Gastroesophageal sphincter (tissue), 4 donors: ENCODE measurements around the gene PSMC4. TPM values are rescaled to one million over a fixed set of nuclear protein-coding genes. Genes with fewer than 3 reads are reported as not detected.

Source experiments
- ATAC-seq: fragments of 150-250 bp; one replicate; pipeline ENCODE4 v1.9.1; 2016; ENCODE audit warnings: mild to moderate bottlenecking, moderate library complexity
- H3K27ac ChIP-seq, 4 donors: fragments of 200-600 bp; sonication (generic) in 3 of 4; 1 replicate in 3 of 4; 2 replicates in 1 of 4; pipeline ENCODE4 v1.5.1; 2016 to 2019
- H3K27me3 ChIP-seq: fragments of 200-600 bp; sonication (generic); one replicate; pipeline ENCODE4 v1.5.1; 2019
- H3K36me3 ChIP-seq, 2 donors: fragments of 200-600 bp; sonication (generic); one replicate each; pipeline ENCODE4 v1.5.1; 2019; ENCODE audit warnings: control low read depth in 1 of 2
- H3K4me1 ChIP-seq, 3 donors: fragments of 200-600 bp; sonication (generic); 1 replicate in 2 of 3; 2 replicates in 1 of 3; pipeline ENCODE4 v1.5.1; 2016 to 2019; ENCODE audit warnings: control low read depth in 2 of 3
- H3K4me3 ChIP-seq, 2 donors: fragments of 200-600 bp; sonication (generic); one replicate each; pipeline ENCODE4 v1.5.1; 2019; ENCODE audit warnings: mild to moderate bottlenecking in 1 of 2, moderate library complexity in 1 of 2
- H3K9me3 ChIP-seq, 3 donors: fragments of 200-600 bp; sonication (generic); one replicate each; pipeline ENCODE4 v1.5.1; 2017 to 2019; ENCODE audit warnings: control low read depth in 2 of 3
- EP300 ChIP-seq: sonication (generic); formaldehyde crosslinking; IDR thresholded peaks from one replicate; pipeline ENCODE4 v1.6.1; 2017; ENCODE audit warnings: antibody characterized with exemption, mild to moderate bottlenecking
- POLR2A ChIP-seq, 2 donors: fragments of 450-650 bp; IDR thresholded peaks; one replicate each; pipeline ENCODE4 v1.6.1; 2017; ENCODE audit warnings: antibody characterized with exemption in 2 of 2, mild to moderate bottlenecking in 2 of 2, moderate library complexity in 1 of 2
- POLR2AphosphoS5 ChIP-seq: sonication (generic); formaldehyde crosslinking; IDR thresholded peaks from one replicate; pipeline ENCODE4 v1.6.1; 2017; ENCODE audit warnings: antibody characterized with exemption
- WGBS, 2 donors: methylation state at CpG; one replicate each; pipeline ENCODE4 v1.1.5; 2018; ENCODE audit warnings: low coverage in 1 of 2; 5-methylcytosine and 5-hydroxymethylcytosine counted together
- total RNA-seq, 4 donors: library from RNA; depleted of rRNA; stranded (reverse); fragments of >200 nt; gene quantifications; one replicate each; pipeline ENCODE4 v1.1.0, GENCODE V29; 2016
- TF ChIP-seq, protein P1 (sequence below), 4 experiments: fragments of 200-600 bp in 2 of 4; fragments of 450-650 bp in 2 of 4; sonication (generic) in 1 of 4; IDR thresholded peaks; one replicate each; pipeline ENCODE4 v1.5.1; 2017 to 2019; ENCODE audit warnings: antibody characterized with exemption in 4 of 4, mild to moderate bottlenecking in 2 of 4, moderate library complexity in 2 of 4

The PSMC4 gene
- total RNA-seq, 4 donors from 2014 or later: 75.2 to 104 (median 94.7) TPM

DNA sequence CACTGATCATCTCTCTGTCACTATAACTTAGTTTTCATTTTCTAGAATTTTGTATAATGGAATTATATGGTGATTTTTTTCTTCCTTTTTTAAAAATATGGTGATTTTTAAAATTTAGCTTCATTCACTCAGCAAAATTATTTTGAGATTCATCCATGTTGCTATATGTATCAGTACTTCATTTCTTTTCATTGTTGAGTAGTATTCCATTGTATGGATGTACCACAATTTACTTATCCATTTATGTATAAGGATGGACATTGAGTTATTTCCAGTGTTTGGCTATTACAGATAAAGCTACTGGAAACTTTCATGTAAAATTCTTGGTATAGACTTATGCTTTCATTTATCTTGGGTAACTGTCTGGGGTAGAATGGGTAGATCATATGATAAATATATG, 38.7 kb downstream of the PSMC4 start:
- Histone ChIP-seq H3K27me3 (no peaks in the 10 kb centered on the region), H3K4me3 (no peak overlapping the region), H3K4me1 (peaks cover 0 to 8% (median 0%) of the 10 kb centered on the region in 3 donors), H3K27ac (no peak overlapping the region), H3K36me3 (peaks cover 18 to 88% of the 10 kb centered on the region in 2 donors), H3K9me3 (peaks cover 1 to 43% (median 3%) of the 10 kb centered on the region in 3 donors)
- no peak for ATAC-seq
- no peak for TF ChIP-seq POLR2AphosphoS5
- TF ChIP-seq, protein P1, sequence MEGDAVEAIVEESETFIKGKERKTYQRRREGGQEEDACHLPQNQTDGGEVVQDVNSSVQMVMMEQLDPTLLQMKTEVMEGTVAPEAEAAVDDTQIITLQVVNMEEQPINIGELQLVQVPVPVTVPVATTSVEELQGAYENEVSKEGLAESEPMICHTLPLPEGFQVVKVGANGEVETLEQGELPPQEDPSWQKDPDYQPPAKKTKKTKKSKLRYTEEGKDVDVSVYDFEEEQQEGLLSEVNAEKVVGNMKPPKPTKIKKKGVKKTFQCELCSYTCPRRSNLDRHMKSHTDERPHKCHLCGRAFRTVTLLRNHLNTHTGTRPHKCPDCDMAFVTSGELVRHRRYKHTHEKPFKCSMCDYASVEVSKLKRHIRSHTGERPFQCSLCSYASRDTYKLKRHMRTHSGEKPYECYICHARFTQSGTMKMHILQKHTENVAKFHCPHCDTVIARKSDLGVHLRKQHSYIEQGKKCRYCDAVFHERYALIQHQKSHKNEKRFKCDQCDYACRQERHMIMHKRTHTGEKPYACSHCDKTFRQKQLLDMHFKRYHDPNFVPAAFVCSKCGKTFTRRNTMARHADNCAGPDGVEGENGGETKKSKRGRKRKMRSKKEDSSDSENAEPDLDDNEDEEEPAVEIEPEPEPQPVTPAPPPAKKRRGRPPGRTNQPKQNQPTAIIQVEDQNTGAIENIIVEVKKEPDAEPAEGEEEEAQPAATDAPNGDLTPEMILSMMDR (IDR thresholded peaks at IDR 0.05): no peak
- TF ChIP-seq EP300: no peak
- no peak for TF ChIP-seq POLR2A (IDR thresholded peaks at IDR 0.05)

DNA sequence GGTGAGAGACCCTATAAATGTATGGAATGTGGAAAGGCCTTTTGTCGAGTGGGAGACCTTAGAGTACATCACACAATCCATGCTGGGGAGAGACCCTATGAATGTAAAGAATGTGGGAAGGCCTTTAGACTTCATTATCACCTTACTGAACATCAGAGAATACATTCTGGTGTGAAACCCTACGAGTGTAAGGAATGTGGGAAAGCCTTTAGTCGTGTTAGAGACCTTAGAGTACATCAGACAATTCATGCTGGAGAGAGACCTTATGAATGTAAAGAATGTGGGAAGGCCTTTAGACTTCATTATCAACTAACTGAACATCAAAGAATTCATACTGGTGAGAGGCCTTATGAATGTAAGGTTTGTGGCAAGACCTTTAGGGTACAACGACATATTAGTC, 43.0 kb downstream of the PSMC4 start:
- H3K4me1 ChIP-seq: no peaks in the 10 kb centered on the region
- no peak for ATAC-seq
- TF ChIP-seq, protein P1 (IDR thresholded peaks at IDR 0.05): no peak
- TF ChIP-seq POLR2A (IDR thresholded peaks at IDR 0.05): no peak
- no peak for TF ChIP-seq EP300
- TF ChIP-seq POLR2AphosphoS5: no peak
- H3K27ac ChIP-seq: no peak overlapping the region
- H3K27me3 ChIP-seq: no peaks in the 10 kb centered on the region
- 92 to 96% methylated on average over 4 of the region's 4 CpGs for WGBS, 2 donors
- H3K4me3 ChIP-seq: no peak overlapping the region
- H3K9me3 ChIP-seq: peaks cover 1 to 85% (median 10%) of the 10 kb centered on the region in 3 donors
- peaks cover 8 to 66% of the 10 kb centered on the region in 2 donors for H3K36me3 ChIP-seq

DNA sequence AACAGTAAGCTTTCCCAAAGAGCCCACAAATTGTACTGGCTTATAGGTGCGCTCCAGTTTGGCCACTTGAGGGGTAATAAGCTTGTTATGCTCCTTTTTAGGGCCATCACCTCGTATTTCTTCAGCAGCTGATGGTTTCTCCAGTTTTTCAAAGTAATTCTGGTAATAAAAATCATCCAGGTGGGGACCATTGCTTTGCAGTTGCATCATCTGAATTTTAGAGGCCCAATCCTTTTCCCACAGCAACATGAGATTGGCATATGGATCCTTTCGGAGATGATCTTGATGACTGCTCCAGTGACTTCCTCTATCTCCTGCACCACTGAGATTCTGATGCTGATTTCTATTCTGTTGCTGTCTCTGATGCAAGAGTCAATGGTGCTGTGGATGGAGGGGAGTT, 53.0 kb downstream of the PSMC4 start:
- no peaks in the 10 kb centered on the region for H3K4me1 ChIP-seq
- no peak overlapping the region for H3K27ac ChIP-seq
- H3K4me3 ChIP-seq: no peak overlapping the region
- TF ChIP-seq, protein P1 (IDR thresholded peaks at IDR 0.05): no peak
- TF ChIP-seq POLR2A (IDR thresholded peaks at IDR 0.05) (no peak), EP300 (no peak), POLR2AphosphoS5 (no peak)
- H3K36me3 ChIP-seq: no peaks in the 10 kb centered on the region
- H3K27me3 ChIP-seq: no peaks in the 10 kb centered on the region
- H3K9me3 ChIP-seq: peaks cover 0 to 98% (median 6%) of the 10 kb centered on the region in 3 donors
- 83 to 84% methylated on average over 2 to 3 of the region's 3 CpGs for WGBS, 2 donors
- ATAC-seq: no peak

DNA sequence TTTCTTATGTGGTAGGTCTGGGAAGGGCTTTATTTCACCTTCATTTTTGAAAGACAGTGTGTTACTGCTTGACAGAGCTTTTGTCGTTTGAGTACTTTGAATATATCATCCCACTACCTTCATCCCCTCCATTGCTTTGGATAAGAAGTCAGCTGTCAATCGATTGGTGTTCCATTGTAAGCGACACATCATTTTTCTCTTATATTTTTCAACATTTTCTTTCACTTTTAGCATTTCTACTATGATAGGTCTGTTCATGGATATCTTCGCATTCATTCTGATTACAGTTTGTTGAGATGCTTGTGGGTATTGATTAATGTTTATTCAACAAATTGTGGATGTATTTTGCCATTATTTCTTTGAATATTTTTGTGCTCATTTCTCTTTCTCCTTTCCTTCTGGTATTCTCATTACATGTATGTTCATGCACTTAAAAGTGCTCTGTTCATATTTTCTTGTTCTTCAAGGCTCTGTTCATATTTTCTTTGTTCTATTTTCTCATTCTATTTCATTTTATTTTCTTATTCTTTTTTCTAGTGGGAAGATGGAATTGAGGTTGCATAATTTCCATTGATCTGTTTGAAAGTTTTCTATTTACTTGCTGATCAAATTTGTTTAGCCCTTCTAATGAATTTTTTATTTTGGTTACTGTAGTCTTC, 55.1 kb downstream of the PSMC4 start:
- TF ChIP-seq EP300: no peak
- H3K9me3 ChIP-seq: peaks cover 0 to 99% (median 6%) of the 10 kb centered on the region in 3 donors
- WGBS, 2 donors: 96 to 100% methylated on average over 4 of the region's 4 CpGs

DNA sequence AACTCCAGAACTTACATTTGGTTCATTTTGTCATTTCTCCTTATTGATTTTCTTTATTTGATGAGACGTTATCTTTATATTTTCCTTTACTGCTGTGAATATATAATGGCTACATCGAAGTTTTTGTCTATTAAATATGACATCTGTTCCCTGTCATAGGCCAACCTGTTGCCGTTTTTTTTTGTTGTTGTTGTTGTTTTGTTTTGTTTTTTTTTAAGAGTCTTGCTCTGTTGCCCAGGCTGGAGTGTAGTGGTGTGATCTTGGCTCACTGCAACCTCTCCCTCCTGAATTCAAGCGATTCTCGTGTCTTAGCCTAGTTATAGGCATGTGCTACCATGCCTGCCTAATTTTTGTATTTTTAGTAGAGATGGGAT, 55.6 kb downstream of the PSMC4 start:
- Histone ChIP-seq H3K27ac (no peak overlapping the region), H3K4me3 (no peak overlapping the region), H3K4me1 (no peaks in the 10 kb centered on the region), H3K27me3 (no peaks in the 10 kb centered on the region), H3K36me3 (no peaks in the 10 kb centered on the region), H3K9me3 (peaks cover 0 to 99% (median 9%) of the 10 kb centered on the region in 3 donors)
- TF ChIP-seq POLR2A (IDR thresholded peaks at IDR 0.05) (no peak), POLR2AphosphoS5 (no peak), EP300 (no peak)
- TF ChIP-seq, protein P1 (IDR thresholded peaks at IDR 0.05): no peak
- 96 to 100% methylated on average over 2 to 5 of the region's 5 CpGs for WGBS, 2 donors
- ATAC-seq: no peak

More for the DNA sequence above, 55.1 kb downstream of the PSMC4 start:
- H3K4me3 ChIP-seq: no peak overlapping the region
- no peak overlapping the region for H3K27ac ChIP-seq
- ATAC-seq: no peak
- no peaks in the 10 kb centered on the region for H3K27me3 ChIP-seq
- no peaks in the 10 kb centered on the region for H3K4me1 ChIP-seq
- H3K36me3 ChIP-seq: no peaks in the 10 kb centered on the region

Other genes with a start within 250 kb of the PSMC4 start
- gene CLC, start 233.1 kb upstream of the PSMC4 start, total RNA-seq: not detected
- gene LEUTX, start 192.3 kb upstream of the PSMC4 start, total RNA-seq: not detected
- 10 to 100 TPM in 2 of 4 donors, 1 to 10 TPM in 2; 8.6 to 19.4 (median 11.4) TPM for gene DYRK1B, start 137.0 kb upstream of the PSMC4 start, total RNA-seq
- gene FBL, start 124.8 kb upstream of the PSMC4 start, total RNA-seq: 100 to 1,000 TPM in 1 of 4 donors, 10 to 100 TPM in 3; 72.5 to 105 (median 89.1) TPM
- gene FCGBP, start 36.5 kb upstream of the PSMC4 start, total RNA-seq: 10 to 100 TPM in 2 of 4 donors, 1 to 10 TPM in 1, under 1 TPM in 1; 0.31 to 69.1 (median 8.2) TPM
- gene ZNF546, start 25.9 kb downstream of the PSMC4 start, total RNA-seq: 10 to 100 TPM in 1 of 4 donors, 1 to 10 TPM in 3; 5.2 to 17.7 (median 7.5) TPM
- 10 to 100 TPM; 14.5 to 22.5 (median 19.7) TPM for gene ZNF780B, start 85.1 kb downstream of the PSMC4 start, total RNA-seq
- gene ZNF780A, start 119.8 kb downstream of the PSMC4 start, total RNA-seq: 10 to 100 TPM in 3 of 4 donors, 1 to 10 TPM in 1; 9.4 to 22.1 (median 15.5) TPM
- gene MAP3K10, start 220.3 kb downstream of the PSMC4 start, total RNA-seq: 10 to 100 TPM in 3 of 4 donors, 1 to 10 TPM in 1; 9.8 to 21.3 (median 16.4) TPM
- gene TTC9B, start 247.2 kb downstream of the PSMC4 start, total RNA-seq: not detected